ENCODE measurements around the gene ELOVL7. TPM values are rescaled to one million over a fixed set of nuclear protein-coding genes. Genes with fewer than 3 reads are reported as not detected.

ELOVL7 gene
- total and polyA plus RNA-seq, 4 donors: 0.21 to 2.3 (median 0.76) TPM

- no peak for TF ChIP-seq CTCF (IDR thresholded peaks at IDR 0.05; ENCODE audit: low read depth, low read length, missing input control)
- no peak for TF ChIP-seq RXRA (IDR thresholded peaks at IDR 0.05)
- TF ChIP-seq FOXA2 (IDR thresholded peaks at IDR 0.05): no peak
- no peak for TF ChIP-seq GABPA (IDR thresholded peaks at IDR 0.05 in 1 of 2, conservative IDR thresholded peaks at IDR 0.05 in 1 of 2)
- no peak for TF ChIP-seq FOXA1 (IDR thresholded peaks at IDR 0.05)
- no peak for TF ChIP-seq NR2F2 (IDR thresholded peaks at IDR 0.05)
- no peak for TF ChIP-seq RAD21 (IDR thresholded peaks at IDR 0.05)
- no peak for TF ChIP-seq YY1 (IDR thresholded peaks at IDR 0.05)
- TF ChIP-seq SP1 (IDR thresholded peaks at IDR 0.05): no peak
- no peak for TF ChIP-seq EGR1 (IDR thresholded peaks at IDR 0.05; ENCODE audit: low read depth in 2 of 2)
- TF ChIP-seq ZBTB33 (IDR thresholded peaks at IDR 0.05): no peak
- no peak for TF ChIP-seq HNF4A (conservative IDR thresholded peaks at IDR 0.05)
- no peak for TF ChIP-seq REST (IDR thresholded peaks at IDR 0.05)
- no peak for TF ChIP-seq JUND (IDR thresholded peaks at IDR 0.05)
- TF ChIP-seq TAF1 (conservative IDR thresholded peaks at IDR 0.05): no peak
- TF ChIP-seq MAX (IDR thresholded peaks at IDR 0.05): no peak
- Histone ChIP-seq H3K9me3 (ENCODE audit: control insufficient read depth in 4 of 4, low read length in 3 of 4) (no peaks in the 10 kb centered on the region), H3K27ac (ENCODE audit: low read depth in 1 of 2, low read length in 2 of 2) (no peak overlapping the region), H3K27me3 (ENCODE audit: control insufficient read depth in 4 of 4, insufficient read depth in 4 of 4, low read length in 3 of 4) (no peaks in the 10 kb centered on the region), H3K4me1 (ENCODE audit: control insufficient read depth in 4 of 4, insufficient read depth in 4 of 4, low read length in 3 of 4) (no peaks in the 10 kb centered on the region), H3K36me3 (ENCODE audit: control insufficient read depth in 4 of 4, insufficient read depth in 3 of 4, low read depth in 1 of 4, low read length in 3 of 4) (no peaks in the 10 kb centered on the region), H3K9ac (ENCODE audit: low read depth in 1 of 2, low read length in 2 of 2) (no peak overlapping the region), H3K4me3 (ENCODE audit: low read depth in 1 of 3, low read length in 3 of 3) (no peak overlapping the region)
- DNase-seq (ENCODE audit: low spot score): no peak
- 87% methylated on average over 1 of the region's 1 CpG for WGBS
These were observed 116.9 kb downstream of the ELOVL7 start for GRCh38 chr5:60727033-60727679.

- Histone ChIP-seq H3K4me1 (ENCODE audit: control insufficient read depth in 4 of 4, insufficient read depth in 4 of 4, low read length in 3 of 4) (no peaks in the 10 kb centered on the region), H3K9ac (ENCODE audit: low read depth in 1 of 2, low read length in 2 of 2) (no peak overlapping the region), H3K4me3 (ENCODE audit: low read depth in 1 of 3, low read length in 3 of 3) (no peak overlapping the region), H3K36me3 (ENCODE audit: control insufficient read depth in 4 of 4, insufficient read depth in 3 of 4, low read depth in 1 of 4, low read length in 3 of 4) (no peaks in the 10 kb centered on the region), H3K27ac (ENCODE audit: low read depth in 1 of 2, low read length in 2 of 2) (no peak overlapping the region), H3K27me3 (ENCODE audit: control insufficient read depth in 4 of 4, insufficient read depth in 4 of 4, low read length in 3 of 4) (no peaks in the 10 kb centered on the region), H3K9me3 (ENCODE audit: control insufficient read depth in 4 of 4, low read length in 3 of 4) (no peaks in the 10 kb centered on the region)
- no peak for DNase-seq (ENCODE audit: low spot score)
- WGBS: 66% methylated on average over 2 of the region's 2 CpGs
- TF ChIP-seq YY1 (IDR thresholded peaks at IDR 0.05) (no peak), TAF1 (conservative IDR thresholded peaks at IDR 0.05) (no peak), RXRA (IDR thresholded peaks at IDR 0.05) (no peak), HNF4A (conservative IDR thresholded peaks at IDR 0.05) (no peak), MAX (IDR thresholded peaks at IDR 0.05) (no peak)
These were observed 119.9 kb downstream of the ELOVL7 start for GRCh38 chr5:60724126-60724525.
